Liver (tissue), 9 donors: Measurements from ENCODE around the gene PIGP. TPM values are rescaled to one million over a fixed set of nuclear protein-coding genes. Genes with fewer than 3 reads are reported as not detected.

Source experiments
- DNase-seq: peaks from one replicate; pipeline ENCODE4 v3.0.0-alpha.2; 2017; ENCODE audit warnings: low spot score
- H3K27ac ChIP-seq, 2 donors: one replicate each; pipeline ENCODE4 v1.7.0; 2013; ENCODE audit warnings: inconsistent platforms in 2 of 2, low read length in 2 of 2, control low read depth in 1 of 2, low read depth in 1 of 2, mild to moderate bottlenecking in 1 of 2
- H3K27me3 ChIP-seq, 4 donors: one replicate each; pipeline versions ENCODE4 v1.6.1 to v1.7.0; 2013; ENCODE audit warnings: low read length in 3 of 4, inconsistent platforms in 1 of 4, mild to moderate bottlenecking in 1 of 4, moderate library complexity in 1 of 4; ENCODE audit not compliant: control insufficient read depth in 4 of 4, insufficient read depth in 4 of 4
- H3K36me3 ChIP-seq, 4 donors: one replicate each; pipeline versions ENCODE4 v1.6.1 to v1.7.0; 2013; ENCODE audit warnings: low read length in 3 of 4, mild to moderate bottlenecking in 3 of 4, low read depth in 1 of 4, moderate library complexity in 1 of 4; ENCODE audit not compliant: control insufficient read depth in 4 of 4, insufficient read depth in 3 of 4
- H3K4me1 ChIP-seq, 4 donors: one replicate each; pipeline versions ENCODE4 v1.6.1 to v1.7.0; 2013; ENCODE audit warnings: low read length in 3 of 4, mild to moderate bottlenecking in 3 of 4, moderate library complexity in 1 of 4; ENCODE audit not compliant: control insufficient read depth in 4 of 4, insufficient read depth in 4 of 4
- H3K4me3 ChIP-seq, 3 donors: one replicate each; pipeline versions ENCODE4 v1.6.1 to v1.7.0; 2013; ENCODE audit warnings: low read length in 3 of 3, control low read depth in 1 of 3, low read depth in 1 of 3, mild to moderate bottlenecking in 1 of 3
- H3K9ac ChIP-seq, 2 donors: one replicate each; pipeline ENCODE4 v1.7.0; 2013; ENCODE audit warnings: low read length in 2 of 2, mild to moderate bottlenecking in 2 of 2, moderate library complexity in 2 of 2, control low read depth in 1 of 2, low read depth in 1 of 2
- H3K9me3 ChIP-seq, 4 donors: one replicate each; pipeline versions ENCODE4 v1.6.1 to v1.7.0; 2013; ENCODE audit warnings: low read length in 3 of 4; ENCODE audit not compliant: control insufficient read depth in 4 of 4
- ATF3 ChIP-seq: IDR thresholded peaks from 2 replicates; pipeline ENCODE4 v1.6.1; 2016; ENCODE audit warnings: antibody characterized with exemption
- EGR1 ChIP-seq, 2 donors: IDR thresholded peaks; 2 replicates each; pipeline ENCODE4 v1.6.1; 2016 to 2018; ENCODE audit warnings: antibody characterized with exemption in 2 of 2, low read depth in 2 of 2
- FOXA1 ChIP-seq: IDR thresholded peaks from 2 replicates; pipeline ENCODE4 v1.6.1; 2016; ENCODE audit warnings: antibody characterized with exemption
- FOXA2 ChIP-seq: IDR thresholded peaks from 2 replicates; pipeline ENCODE4 v1.6.1; 2016; ENCODE audit warnings: antibody characterized with exemption
- GABPA ChIP-seq, 2 donors: IDR thresholded peaks in 1 of 2; conservative IDR thresholded peaks in 1 of 2; 2 replicates each; pipeline ENCODE4 v1.6.1; 2016; ENCODE audit warnings: antibody characterized with exemption in 2 of 2, mild to moderate bottlenecking in 1 of 2, moderate library complexity in 1 of 2
- HNF4A ChIP-seq, 2 donors: conservative IDR thresholded peaks; 2 replicates each; pipeline ENCODE4 v1.6.1; 2016; ENCODE audit warnings: antibody characterized with exemption in 2 of 2, mild to moderate bottlenecking in 2 of 2
- HNF4G ChIP-seq: IDR thresholded peaks from 2 replicates; pipeline ENCODE4 v1.6.1; 2016; ENCODE audit warnings: antibody characterized with exemption
- JUND ChIP-seq, 2 donors: IDR thresholded peaks; 2 replicates each; pipeline ENCODE4 v1.6.1; 2016; ENCODE audit warnings: antibody characterized with exemption in 2 of 2
- MAX ChIP-seq: IDR thresholded peaks from 2 replicates; pipeline ENCODE4 v1.6.1; 2016; ENCODE audit warnings: antibody characterized with exemption
- RAD21 ChIP-seq, 2 donors: IDR thresholded peaks; 2 replicates each; pipeline ENCODE4 v1.6.1; 2016; ENCODE audit warnings: antibody characterized with exemption in 2 of 2, mild to moderate bottlenecking in 2 of 2
- RXRA ChIP-seq, 2 donors: IDR thresholded peaks; 2 replicates each; pipeline ENCODE4 v1.6.1; 2017 to 2018; ENCODE audit warnings: antibody characterized with exemption in 2 of 2, mild to moderate bottlenecking in 1 of 2
- SP1 ChIP-seq: IDR thresholded peaks from 2 replicates; pipeline ENCODE4 v1.6.1; 2018; ENCODE audit warnings: antibody characterized with exemption, mild to moderate bottlenecking
- TAF1 ChIP-seq: conservative IDR thresholded peaks from 2 replicates; pipeline ENCODE4 v1.6.1; 2016; ENCODE audit warnings: antibody characterized with exemption, mild to moderate bottlenecking
- YY1 ChIP-seq: IDR thresholded peaks from 2 replicates; pipeline ENCODE4 v1.6.1; 2016; ENCODE audit warnings: antibody characterized with exemption, mild to moderate bottlenecking
- WGBS: extraction: QIAGEN DNeasy Blood & Tissue Kit; methylation state at CpG from one replicate; pipeline ENCODE4 v1.1.7; 2013; 5-methylcytosine and 5-hydroxymethylcytosine counted together
- polyA plus RNA-seq, 2 donors: library from polyadenylated mRNA; stranded (reverse) in 1 of 2; unstranded in 1 of 2; fragments of 200-250 nt in 1 of 2; fragments of >200 nt in 1 of 2; fragmentation: Nextera tagmentation in 1 of 2; extraction: Ambion mirVana in 1 of 2; gene quantifications; one replicate each; pipeline versions ENCODE4 v1.2.1 to v1.2.3, GENCODE V29; 2013 to 2015
- total RNA-seq, 2 donors: library from RNA; depleted of rRNA; stranded (reverse); fragments of >200 nt; gene quantifications; one replicate each; pipeline ENCODE4 v1.2.3, GENCODE V29; 2014
- TF ChIP-seq, protein P1 (sequence below): fragments of 150-350 bp; IDR thresholded peaks from 2 replicates; pipeline ENCODE4 v1.5.1; 2017; ENCODE audit warnings: improper control_type of control experiment, low read depth, low read length; ENCODE audit not compliant: missing input control
- TF ChIP-seq, protein P2 (sequence below): IDR thresholded peaks from 2 replicates; pipeline ENCODE4 v1.6.1; 2016; ENCODE audit warnings: antibody characterized with exemption
- TF ChIP-seq, protein P3 (sequence below): IDR thresholded peaks from 2 replicates; pipeline ENCODE4 v1.6.1; 2016; ENCODE audit warnings: antibody characterized with exemption, mild to moderate bottlenecking
- donor health status: healthy.
- donor health status: healthy.
- donor health status: healthy.
- donor health status: healthy.
- donor health status: healthy.

PIGP gene
- total and polyA plus RNA-seq, 4 donors, result 3.8 to 26.2 (median 11.7) TPM

- Histone ChIP-seq H3K9ac (no peak overlapping the region), H3K4me3 (no peak overlapping the region), H3K4me1 (no peaks in the 10 kb centered on the region), H3K36me3 (peaks cover 2 to 19% (median 16%) of the 10 kb centered on the region in 4 donors), H3K9me3 (no peaks in the 10 kb centered on the region), H3K27me3 (no peaks in the 10 kb centered on the region), H3K27ac (no peak overlapping the region)
- TF ChIP-seq YY1 (no peak), ATF3 (no peak), JUND (IDR thresholded peaks at IDR 0.05) (no peak), TAF1 (no peak), HNF4A (conservative IDR thresholded peaks at IDR 0.05) (no peak), RXRA (IDR thresholded peaks at IDR 0.05) (no peak), EGR1 (IDR thresholded peaks at IDR 0.05; ENCODE audit: low read depth in 2 of 2) (no peak), HNF4G (no peak), RAD21 (IDR thresholded peaks at IDR 0.05) (no peak), FOXA2 (no peak), GABPA (IDR thresholded peaks at IDR 0.05 in 1 of 2, conservative IDR thresholded peaks at IDR 0.05 in 1 of 2) (no peak)
- TF ChIP-seq, protein P1, sequence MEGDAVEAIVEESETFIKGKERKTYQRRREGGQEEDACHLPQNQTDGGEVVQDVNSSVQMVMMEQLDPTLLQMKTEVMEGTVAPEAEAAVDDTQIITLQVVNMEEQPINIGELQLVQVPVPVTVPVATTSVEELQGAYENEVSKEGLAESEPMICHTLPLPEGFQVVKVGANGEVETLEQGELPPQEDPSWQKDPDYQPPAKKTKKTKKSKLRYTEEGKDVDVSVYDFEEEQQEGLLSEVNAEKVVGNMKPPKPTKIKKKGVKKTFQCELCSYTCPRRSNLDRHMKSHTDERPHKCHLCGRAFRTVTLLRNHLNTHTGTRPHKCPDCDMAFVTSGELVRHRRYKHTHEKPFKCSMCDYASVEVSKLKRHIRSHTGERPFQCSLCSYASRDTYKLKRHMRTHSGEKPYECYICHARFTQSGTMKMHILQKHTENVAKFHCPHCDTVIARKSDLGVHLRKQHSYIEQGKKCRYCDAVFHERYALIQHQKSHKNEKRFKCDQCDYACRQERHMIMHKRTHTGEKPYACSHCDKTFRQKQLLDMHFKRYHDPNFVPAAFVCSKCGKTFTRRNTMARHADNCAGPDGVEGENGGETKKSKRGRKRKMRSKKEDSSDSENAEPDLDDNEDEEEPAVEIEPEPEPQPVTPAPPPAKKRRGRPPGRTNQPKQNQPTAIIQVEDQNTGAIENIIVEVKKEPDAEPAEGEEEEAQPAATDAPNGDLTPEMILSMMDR, result no peak
- TF ChIP-seq, protein P2, sequence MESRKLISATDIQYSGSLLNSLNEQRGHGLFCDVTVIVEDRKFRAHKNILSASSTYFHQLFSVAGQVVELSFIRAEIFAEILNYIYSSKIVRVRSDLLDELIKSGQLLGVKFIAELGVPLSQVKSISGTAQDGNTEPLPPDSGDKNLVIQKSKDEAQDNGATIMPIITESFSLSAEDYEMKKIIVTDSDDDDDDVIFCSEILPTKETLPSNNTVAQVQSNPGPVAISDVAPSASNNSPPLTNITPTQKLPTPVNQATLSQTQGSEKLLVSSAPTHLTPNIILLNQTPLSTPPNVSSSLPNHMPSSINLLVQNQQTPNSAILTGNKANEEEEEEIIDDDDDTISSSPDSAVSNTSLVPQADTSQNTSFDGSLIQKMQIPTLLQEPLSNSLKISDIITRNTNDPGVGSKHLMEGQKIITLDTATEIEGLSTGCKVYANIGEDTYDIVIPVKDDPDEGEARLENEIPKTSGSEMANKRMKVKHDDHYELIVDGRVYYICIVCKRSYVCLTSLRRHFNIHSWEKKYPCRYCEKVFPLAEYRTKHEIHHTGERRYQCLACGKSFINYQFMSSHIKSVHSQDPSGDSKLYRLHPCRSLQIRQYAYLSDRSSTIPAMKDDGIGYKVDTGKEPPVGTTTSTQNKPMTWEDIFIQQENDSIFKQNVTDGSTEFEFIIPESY, result no peak
- TF ChIP-seq, protein P3, sequence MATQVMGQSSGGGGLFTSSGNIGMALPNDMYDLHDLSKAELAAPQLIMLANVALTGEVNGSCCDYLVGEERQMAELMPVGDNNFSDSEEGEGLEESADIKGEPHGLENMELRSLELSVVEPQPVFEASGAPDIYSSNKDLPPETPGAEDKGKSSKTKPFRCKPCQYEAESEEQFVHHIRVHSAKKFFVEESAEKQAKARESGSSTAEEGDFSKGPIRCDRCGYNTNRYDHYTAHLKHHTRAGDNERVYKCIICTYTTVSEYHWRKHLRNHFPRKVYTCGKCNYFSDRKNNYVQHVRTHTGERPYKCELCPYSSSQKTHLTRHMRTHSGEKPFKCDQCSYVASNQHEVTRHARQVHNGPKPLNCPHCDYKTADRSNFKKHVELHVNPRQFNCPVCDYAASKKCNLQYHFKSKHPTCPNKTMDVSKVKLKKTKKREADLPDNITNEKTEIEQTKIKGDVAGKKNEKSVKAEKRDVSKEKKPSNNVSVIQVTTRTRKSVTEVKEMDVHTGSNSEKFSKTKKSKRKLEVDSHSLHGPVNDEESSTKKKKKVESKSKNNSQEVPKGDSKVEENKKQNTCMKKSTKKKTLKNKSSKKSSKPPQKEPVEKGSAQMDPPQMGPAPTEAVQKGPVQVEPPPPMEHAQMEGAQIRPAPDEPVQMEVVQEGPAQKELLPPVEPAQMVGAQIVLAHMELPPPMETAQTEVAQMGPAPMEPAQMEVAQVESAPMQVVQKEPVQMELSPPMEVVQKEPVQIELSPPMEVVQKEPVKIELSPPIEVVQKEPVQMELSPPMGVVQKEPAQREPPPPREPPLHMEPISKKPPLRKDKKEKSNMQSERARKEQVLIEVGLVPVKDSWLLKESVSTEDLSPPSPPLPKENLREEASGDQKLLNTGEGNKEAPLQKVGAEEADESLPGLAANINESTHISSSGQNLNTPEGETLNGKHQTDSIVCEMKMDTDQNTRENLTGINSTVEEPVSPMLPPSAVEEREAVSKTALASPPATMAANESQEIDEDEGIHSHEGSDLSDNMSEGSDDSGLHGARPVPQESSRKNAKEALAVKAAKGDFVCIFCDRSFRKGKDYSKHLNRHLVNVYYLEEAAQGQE, result no peak
- WGBS, result 93% methylated on average over 1 of the region's 1 CpG
- no peak for DNase-seq
Measured at GRCh38 chr21:37101384-37101783, 28.5 kb upstream of the PIGP start.

- no peaks in the 10 kb centered on the region for H3K27me3 ChIP-seq
- 94% methylated on average over 6 of the region's 6 CpGs for WGBS
- no peak overlapping the region for H3K4me3 ChIP-seq
- H3K9me3 ChIP-seq, result no peaks in the 10 kb centered on the region
- no peak overlapping the region for H3K27ac ChIP-seq
- peaks cover 2 to 24% (median 20%) of the 10 kb centered on the region in 4 donors for H3K36me3 ChIP-seq
- H3K9ac ChIP-seq, result no peak overlapping the region
- H3K4me1 ChIP-seq, result no peaks in the 10 kb centered on the region
- DNase-seq, result no peak
- no peak for TF ChIP-seq RAD21 (IDR thresholded peaks at IDR 0.05)
- TF ChIP-seq YY1, result no peak
- TF ChIP-seq RXRA (IDR thresholded peaks at IDR 0.05), result no peak
- TF ChIP-seq EGR1 (IDR thresholded peaks at IDR 0.05; ENCODE audit: low read depth in 2 of 2), result no peak
- TF ChIP-seq, protein P1, result no peak
- TF ChIP-seq HNF4G, result no peak
- TF ChIP-seq, protein P3, result no peak
- no peak for TF ChIP-seq MAX
- TF ChIP-seq JUND (IDR thresholded peaks at IDR 0.05), result no peak
- no peak for TF ChIP-seq FOXA1
- no peak for TF ChIP-seq ATF3
- no peak for TF ChIP-seq SP1
- TF ChIP-seq HNF4A (conservative IDR thresholded peaks at IDR 0.05), result no peak
Measured at GRCh38 chr21:37100316-37100715, 27.4 kb upstream of the PIGP start.
